ENCODE data around the gene TM2D3.

Gene TM2D3

GRCh38 chr15:101654171-101654570, 2.0 kb upstream of the TM2D3 start:
- peaks cover 5% of the 10 kb centered on the region for H3K4me1 ChIP-seq (ENCODE audit: control insufficient read depth, low read depth, low read length)
- H3K9me3 ChIP-seq (ENCODE audit: control insufficient read depth, low read depth, low read length): no peaks in the 10 kb centered on the region
- no peaks in the 10 kb centered on the region for H3K27me3 ChIP-seq (ENCODE audit: control insufficient read depth, insufficient read depth, low read length)
- no peak overlapping the region for H3K27ac ChIP-seq (ENCODE audit: low read length)
- H3K4me3 ChIP-seq (ENCODE audit: low read length): no peak overlapping the region
- no peak overlapping the region for H3K9ac ChIP-seq (ENCODE audit: low read length)
- H3K36me3 ChIP-seq (ENCODE audit: control insufficient read depth, low read depth, low read length): peaks cover 6% of the 10 kb centered on the region

- H3K4me1 ChIP-seq (ENCODE audit: control insufficient read depth, low read depth, low read length): peaks cover 5% of the 10 kb centered on the region
- H3K4me3 ChIP-seq (ENCODE audit: low read length): peak overlapping the region; percentile 96
- H3K9ac ChIP-seq (ENCODE audit: low read length): peak overlapping the region; percentile 61
- peaks cover 15% of the 10 kb centered on the region for H3K36me3 ChIP-seq (ENCODE audit: control insufficient read depth, low read depth, low read length)
- H3K9me3 ChIP-seq (ENCODE audit: control insufficient read depth, low read depth, low read length): no peaks in the 10 kb centered on the region
- H3K27me3 ChIP-seq (ENCODE audit: control insufficient read depth, insufficient read depth, low read length): no peaks in the 10 kb centered on the region
- no peak overlapping the region for H3K27ac ChIP-seq (ENCODE audit: low read length)
Measured at GRCh38 chr15:101652786-101653430, 727 bp upstream of the TM2D3 start.

GRCh38 chr15:101651554-101652097, 555 bp downstream of the TM2D3 start:
- Histone ChIP-seq H3K27me3 (ENCODE audit: control insufficient read depth, insufficient read depth, low read length) (no peaks in the 10 kb centered on the region), H3K4me1 (ENCODE audit: control insufficient read depth, low read depth, low read length) (peaks cover 5% of the 10 kb centered on the region), H3K9ac (ENCODE audit: low read length) (peak overlapping the region; percentile 61), H3K9me3 (ENCODE audit: control insufficient read depth, low read depth, low read length) (no peaks in the 10 kb centered on the region), H3K4me3 (ENCODE audit: low read length) (peak overlapping the region; percentile 96), H3K27ac (ENCODE audit: low read length) (no peak overlapping the region), H3K36me3 (ENCODE audit: control insufficient read depth, low read depth, low read length) (peaks cover 20% of the 10 kb centered on the region)

GRCh38 chr15:101650145-101650544, 2.0 kb downstream of the TM2D3 start:
- Histone ChIP-seq H3K27me3 (ENCODE audit: control insufficient read depth, insufficient read depth, low read length) (no peaks in the 10 kb centered on the region), H3K4me3 (ENCODE audit: low read length) (no peak overlapping the region), H3K27ac (ENCODE audit: low read length) (no peak overlapping the region), H3K9me3 (ENCODE audit: control insufficient read depth, low read depth, low read length) (no peaks in the 10 kb centered on the region), H3K9ac (ENCODE audit: low read length) (no peak overlapping the region), H3K4me1 (ENCODE audit: control insufficient read depth, low read depth, low read length) (peaks cover 5% of the 10 kb centered on the region), H3K36me3 (ENCODE audit: control insufficient read depth, low read depth, low read length) (peaks cover 32% of the 10 kb centered on the region)

GRCh38 chr15:101648356-101648755, 3.8 kb downstream of the TM2D3 start:
- H3K9ac ChIP-seq (ENCODE audit: low read length): no peak overlapping the region
- H3K27me3 ChIP-seq (ENCODE audit: control insufficient read depth, insufficient read depth, low read length): no peaks in the 10 kb centered on the region
- no peaks in the 10 kb centered on the region for H3K9me3 ChIP-seq (ENCODE audit: control insufficient read depth, low read depth, low read length)
- no peak overlapping the region for H3K27ac ChIP-seq (ENCODE audit: low read length)
- no peak overlapping the region for H3K4me3 ChIP-seq (ENCODE audit: low read length)
- peaks cover 44% of the 10 kb centered on the region for H3K36me3 ChIP-seq (ENCODE audit: control insufficient read depth, low read depth, low read length)
- peaks cover 5% of the 10 kb centered on the region for H3K4me1 ChIP-seq (ENCODE audit: control insufficient read depth, low read depth, low read length)

- no peaks in the 10 kb centered on the region for H3K9me3 ChIP-seq (ENCODE audit: control insufficient read depth, low read depth, low read length)
- H3K9ac ChIP-seq (ENCODE audit: low read length): no peak overlapping the region
- no peak overlapping the region for H3K4me3 ChIP-seq (ENCODE audit: low read length)
- H3K27me3 ChIP-seq (ENCODE audit: control insufficient read depth, insufficient read depth, low read length): no peaks in the 10 kb centered on the region
- H3K4me1 ChIP-seq (ENCODE audit: control insufficient read depth, low read depth, low read length): peaks cover 5% of the 10 kb centered on the region
- H3K27ac ChIP-seq (ENCODE audit: low read length): no peak overlapping the region
- H3K36me3 ChIP-seq (ENCODE audit: control insufficient read depth, low read depth, low read length): peaks cover 44% of the 10 kb centered on the region
Measured at GRCh38 chr15:101647251-101647650, 4.9 kb downstream of the TM2D3 start.

GRCh38 chr15:101646672-101647071, 5.5 kb downstream of the TM2D3 start:
- no peaks in the 10 kb centered on the region for H3K27me3 ChIP-seq (ENCODE audit: control insufficient read depth, insufficient read depth, low read length)
- H3K4me1 ChIP-seq (ENCODE audit: control insufficient read depth, low read depth, low read length): peaks cover 5% of the 10 kb centered on the region
- no peak overlapping the region for H3K9ac ChIP-seq (ENCODE audit: low read length)
- H3K9me3 ChIP-seq (ENCODE audit: control insufficient read depth, low read depth, low read length): no peaks in the 10 kb centered on the region
- H3K36me3 ChIP-seq (ENCODE audit: control insufficient read depth, low read depth, low read length): peaks cover 44% of the 10 kb centered on the region
- H3K27ac ChIP-seq (ENCODE audit: low read length): no peak overlapping the region
- H3K4me3 ChIP-seq (ENCODE audit: low read length): no peak overlapping the region

GRCh38 chr15:101642361-101642760, 9.8 kb downstream of the TM2D3 start:
- Histone ChIP-seq H3K4me1 (ENCODE audit: control insufficient read depth, low read depth, low read length) (no peaks in the 10 kb centered on the region), H3K9ac (ENCODE audit: low read length) (no peak overlapping the region), H3K36me3 (ENCODE audit: control insufficient read depth, low read depth, low read length) (peaks cover 34% of the 10 kb centered on the region), H3K4me3 (ENCODE audit: low read length) (no peak overlapping the region), H3K9me3 (ENCODE audit: control insufficient read depth, low read depth, low read length) (no peaks in the 10 kb centered on the region), H3K27me3 (ENCODE audit: control insufficient read depth, insufficient read depth, low read length) (no peaks in the 10 kb centered on the region), H3K27ac (ENCODE audit: low read length) (no peak overlapping the region)

GRCh38 chr15:101641894-101642293, 10.3 kb downstream of the TM2D3 start:
- Histone ChIP-seq H3K9ac (ENCODE audit: low read length) (no peak overlapping the region), H3K4me1 (ENCODE audit: control insufficient read depth, low read depth, low read length) (no peaks in the 10 kb centered on the region), H3K36me3 (ENCODE audit: control insufficient read depth, low read depth, low read length) (peaks cover 31% of the 10 kb centered on the region), H3K27ac (ENCODE audit: low read length) (no peak overlapping the region), H3K9me3 (ENCODE audit: control insufficient read depth, low read depth, low read length) (no peaks in the 10 kb centered on the region), H3K27me3 (ENCODE audit: control insufficient read depth, insufficient read depth, low read length) (no peaks in the 10 kb centered on the region), H3K4me3 (ENCODE audit: low read length) (no peak overlapping the region)

GRCh38 chr15:101641129-101641764, 10.9 kb downstream of the TM2D3 start:
- H3K4me1 ChIP-seq (ENCODE audit: control insufficient read depth, low read depth, low read length): no peaks in the 10 kb centered on the region
- H3K4me3 ChIP-seq (ENCODE audit: low read length): no peak overlapping the region
- H3K36me3 ChIP-seq (ENCODE audit: control insufficient read depth, low read depth, low read length): peaks cover 26% of the 10 kb centered on the region
- H3K9ac ChIP-seq (ENCODE audit: low read length): no peak overlapping the region
- H3K9me3 ChIP-seq (ENCODE audit: control insufficient read depth, low read depth, low read length): no peaks in the 10 kb centered on the region
- no peak overlapping the region for H3K27ac ChIP-seq (ENCODE audit: low read length)
- no peaks in the 10 kb centered on the region for H3K27me3 ChIP-seq (ENCODE audit: control insufficient read depth, insufficient read depth, low read length)

- H3K36me3 ChIP-seq (ENCODE audit: control insufficient read depth, low read depth, low read length): peaks cover 12% of the 10 kb centered on the region
- H3K4me3 ChIP-seq (ENCODE audit: low read length): no peak overlapping the region
- no peaks in the 10 kb centered on the region for H3K27me3 ChIP-seq (ENCODE audit: control insufficient read depth, insufficient read depth, low read length)
- H3K4me1 ChIP-seq (ENCODE audit: control insufficient read depth, low read depth, low read length): no peaks in the 10 kb centered on the region
- no peak overlapping the region for H3K9ac ChIP-seq (ENCODE audit: low read length)
- H3K27ac ChIP-seq (ENCODE audit: low read length): no peak overlapping the region
- no peaks in the 10 kb centered on the region for H3K9me3 ChIP-seq (ENCODE audit: control insufficient read depth, low read depth, low read length)
Measured at GRCh38 chr15:101639667-101640066, 12.5 kb downstream of the TM2D3 start.

GRCh38 chr15:101637919-101638318, 14.3 kb downstream of the TM2D3 start:
- Histone ChIP-seq H3K4me1 (ENCODE audit: control insufficient read depth, low read depth, low read length) (no peaks in the 10 kb centered on the region), H3K27me3 (ENCODE audit: control insufficient read depth, insufficient read depth, low read length) (no peaks in the 10 kb centered on the region), H3K4me3 (ENCODE audit: low read length) (no peak overlapping the region), H3K9ac (ENCODE audit: low read length) (no peak overlapping the region), H3K27ac (ENCODE audit: low read length) (no peak overlapping the region), H3K36me3 (ENCODE audit: control insufficient read depth, low read depth, low read length) (peaks cover 4% of the 10 kb centered on the region), H3K9me3 (ENCODE audit: control insufficient read depth, low read depth, low read length) (no peaks in the 10 kb centered on the region)

Measured in iPS-18a (cell line).